Activated CD8-positive, alpha-beta memory T cell treated with anti-CD3 and anti-CD28 coated beads, Interleukin-2, amount 50 U/mL, for 4 hours (primary cell): ENCODE measurements around the gene MAD1L1.
"Not testable (repeated sequence)": the region's sequence is repeated elsewhere in the genome, so short reads cannot be mapped to it uniquely, and the experiment has no call there.

Experiments used
- DNase-seq: peaks from one replicate; pipeline ENCODE4 v3.0.0-alpha.2; 2020

MAD1L1 gene

GRCh38 chr7:2059964-2060700 is 172.6 kb downstream of the MAD1L1 start:
- DNase-seq: no peak

- not testable (repeated sequence) for DNase-seq
Observed at GRCh38 chr7:2058246-2058645, 174.5 kb downstream of the MAD1L1 start.

GRCh38 chr7:2055956-2056355 is 176.8 kb downstream of the MAD1L1 start:
- DNase-seq: no peak

GRCh38 chr7:2054927-2055326 is 177.8 kb downstream of the MAD1L1 start:
- no peak for DNase-seq

GRCh38 chr7:2053395-2053794 is 179.3 kb downstream of the MAD1L1 start:
- no peak for DNase-seq

- no peak for DNase-seq
Observed at GRCh38 chr7:2052657-2053048, 180.1 kb downstream of the MAD1L1 start.

- no peak for DNase-seq
Observed at GRCh38 chr7:2051707-2052656, 180.8 kb downstream of the MAD1L1 start.

GRCh38 chr7:2050511-2050866 is 182.3 kb downstream of the MAD1L1 start:
- DNase-seq: no peak

GRCh38 chr7:2049782-2050510 is 182.8 kb downstream of the MAD1L1 start:
- no peak for DNase-seq

GRCh38 chr7:2049111-2049781 is 183.5 kb downstream of the MAD1L1 start:
- no peak for DNase-seq

- peak; percentile 6 for DNase-seq
Observed at GRCh38 chr7:2048531-2048930, 184.2 kb downstream of the MAD1L1 start.

- DNase-seq: peak; percentile 7
Observed at GRCh38 chr7:2048006-2048405, 184.7 kb downstream of the MAD1L1 start.

- DNase-seq: peak; percentile 7
Observed at GRCh38 chr7:2046581-2047565, 185.9 kb downstream of the MAD1L1 start.

GRCh38 chr7:2045559-2046405 is 187.0 kb downstream of the MAD1L1 start:
- no peak for DNase-seq

- DNase-seq: no peak
Observed at GRCh38 chr7:2044883-2045471, 187.8 kb downstream of the MAD1L1 start.

GRCh38 chr7:2044311-2044882 is 188.3 kb downstream of the MAD1L1 start:
- no peak for DNase-seq

GRCh38 chr7:2043316-2044039 is 189.3 kb downstream of the MAD1L1 start:
- DNase-seq: no peak

- no peak for DNase-seq
Observed at GRCh38 chr7:2042650-2043049, 190.1 kb downstream of the MAD1L1 start.
